ENCODE data around the gene FSTL4. TPM values are rescaled to one million over a fixed set of nuclear protein-coding genes. Genes with fewer than 3 reads are reported as not detected.

The FSTL4 gene
- total and polyA plus RNA-seq, 2 experiments from 2014 or later, result 0.47 to 0.74 TPM

- Histone ChIP-seq H2AFZ (no peak overlapping the region), H3K27ac (no peak overlapping the region), H3K4me3 (no peak overlapping the region), H3K4me1 (ENCODE audit: insufficient read depth) (no peaks in the 10 kb centered on the region), H3K79me2 (no peaks in the 10 kb centered on the region), H3K27me3 (no peaks in the 10 kb centered on the region), H3K36me3 (replicated peaks; ENCODE audit: insufficient read depth, low read depth) (no peaks in the 10 kb centered on the region), H4K20me1 (ENCODE audit: insufficient read depth, poor library complexity, severe bottlenecking) (no peaks in the 10 kb centered on the region), H3K9me3 (ENCODE audit: low read depth) (no peaks in the 10 kb centered on the region), H3K4me2 (no peak overlapping the region), H3K9me2 (replicated peaks; ENCODE audit: insufficient read depth) (no peaks in the 10 kb centered on the region)
- 89% methylated on average over 5 of the region's 5 CpGs for WGBS (ENCODE audit: low lambda C conversion rate, missing lambda C conversion rate)
- TF ChIP-seq EZH2phosphoT487 (IDR thresholded peaks at IDR 0.05; ENCODE audit: low read depth, severe bottlenecking, unreplicated experiment) (no peak), EZH2 (IDR thresholded peaks at IDR 0.05; ENCODE audit: borderline replicate concordance) (no peak), CTCF (IDR thresholded peaks at IDR 0.05; ENCODE audit: poor library complexity) (no peak)
- DNase-seq (ENCODE audit: low spot score), result no peak
Observed at GRCh38 chr5:133657036-133657435, 44.7 kb upstream of the FSTL4 start.

- Histone ChIP-seq H3K27ac (no peak overlapping the region), H3K27me3 (no peaks in the 10 kb centered on the region), H3K4me3 (no peak overlapping the region), H3K79me2 (no peaks in the 10 kb centered on the region), H4K20me1 (ENCODE audit: insufficient read depth, poor library complexity, severe bottlenecking) (no peaks in the 10 kb centered on the region), H3K4me2 (no peak overlapping the region), H3K36me3 (replicated peaks; ENCODE audit: insufficient read depth, low read depth) (no peaks in the 10 kb centered on the region), H2AFZ (no peak overlapping the region), H3K9me3 (ENCODE audit: low read depth) (no peaks in the 10 kb centered on the region), H3K9me2 (replicated peaks; ENCODE audit: insufficient read depth) (no peaks in the 10 kb centered on the region), H3K4me1 (ENCODE audit: insufficient read depth) (no peaks in the 10 kb centered on the region)
- TF ChIP-seq EZH2 (IDR thresholded peaks at IDR 0.05; ENCODE audit: borderline replicate concordance), result no peak
- TF ChIP-seq CTCF (IDR thresholded peaks at IDR 0.05; ENCODE audit: poor library complexity), result no peak
- TF ChIP-seq EZH2phosphoT487 (IDR thresholded peaks at IDR 0.05; ENCODE audit: low read depth, severe bottlenecking, unreplicated experiment), result no peak
- WGBS (ENCODE audit: low lambda C conversion rate, missing lambda C conversion rate), result 100% methylated on average over 1 of the region's 1 CpG
- DNase-seq (ENCODE audit: low spot score), result no peak
Observed at GRCh38 chr5:133655966-133656365, 43.6 kb upstream of the FSTL4 start.

- DNase-seq (ENCODE audit: low spot score), result no peak
- H3K4me2 ChIP-seq, result no peak overlapping the region
- no peaks in the 10 kb centered on the region for H3K79me2 ChIP-seq
- H4K20me1 ChIP-seq (ENCODE audit: insufficient read depth, poor library complexity, severe bottlenecking), result no peaks in the 10 kb centered on the region
- no peak overlapping the region for H2AFZ ChIP-seq
- 69% methylated on average over 4 of the region's 4 CpGs for WGBS (ENCODE audit: low lambda C conversion rate, missing lambda C conversion rate)
- no peak for TF ChIP-seq EZH2phosphoT487 (IDR thresholded peaks at IDR 0.05; ENCODE audit: low read depth, severe bottlenecking, unreplicated experiment)
- no peak for TF ChIP-seq CTCF (IDR thresholded peaks at IDR 0.05; ENCODE audit: poor library complexity)
- TF ChIP-seq EZH2 (IDR thresholded peaks at IDR 0.05; ENCODE audit: borderline replicate concordance), result no peak
- H3K9me3 ChIP-seq (ENCODE audit: low read depth), result no peaks in the 10 kb centered on the region
- no peaks in the 10 kb centered on the region for H3K27me3 ChIP-seq
- no peaks in the 10 kb centered on the region for H3K9me2 ChIP-seq (replicated peaks; ENCODE audit: insufficient read depth)
- H3K36me3 ChIP-seq (replicated peaks; ENCODE audit: insufficient read depth, low read depth), result no peaks in the 10 kb centered on the region
- H3K27ac ChIP-seq, result no peak overlapping the region
- H3K4me1 ChIP-seq (ENCODE audit: insufficient read depth), result no peaks in the 10 kb centered on the region
- H3K4me3 ChIP-seq, result no peak overlapping the region
Observed at GRCh38 chr5:133653760-133654049, 41.4 kb upstream of the FSTL4 start.
